ENCODE results near the gene TBCCD1.
"Not testable (repeated sequence)": the region's sequence is repeated elsewhere in the genome, so short reads cannot be mapped to it uniquely, and the experiment has no call there.

Gene TBCCD1

DNA sequence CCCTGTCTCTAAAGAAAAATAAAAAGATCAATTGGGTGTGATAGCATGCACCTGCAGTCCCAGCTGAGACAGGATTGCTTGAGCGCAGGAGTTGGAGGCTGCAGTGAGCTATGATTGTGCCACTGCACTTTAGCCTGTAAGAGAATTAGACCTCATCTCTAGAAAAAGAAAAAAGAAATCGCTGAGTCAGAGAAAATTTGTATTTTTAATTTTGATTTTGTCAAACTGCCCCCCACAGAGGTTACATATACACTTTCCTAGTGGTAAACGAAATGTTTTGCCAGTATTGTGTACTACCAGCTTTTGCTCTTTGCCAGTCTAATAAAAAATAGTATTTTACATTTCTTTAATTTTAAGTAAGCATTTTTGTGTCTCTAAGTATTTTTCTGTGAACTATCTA, 17.6 kb downstream of the TBCCD1 start:
- DNase-seq (ENCODE audit: low spot score), result no peak

- no peak for DNase-seq (ENCODE audit: low spot score)
These were observed 22.9 kb downstream of the TBCCD1 start, which contains the start of gene CRYGS for GRCh38 chr3:186544281-186544680. TSS of gene CRYGS (minus strand) at chr3:186544380. CDS start at chr3:186544326, 54 bp downstream.

DNA sequence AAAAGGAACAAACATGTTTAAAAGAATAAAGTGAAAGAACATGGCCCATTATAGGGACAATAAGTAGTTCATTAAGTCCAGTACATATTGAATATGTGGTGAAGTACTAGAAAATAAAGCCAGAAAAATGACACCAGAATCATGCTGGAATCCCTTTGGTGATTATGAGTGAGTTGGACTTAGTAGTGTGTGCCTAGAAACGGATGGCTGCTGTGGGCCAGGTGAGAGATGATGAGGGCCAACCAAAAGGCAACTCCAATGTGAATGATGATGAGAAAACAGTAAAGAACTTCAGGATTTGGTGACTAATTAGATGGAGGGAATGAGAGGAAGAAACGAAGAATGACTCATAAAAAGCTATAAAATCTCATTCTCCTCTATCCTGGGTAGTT, 26.3 kb downstream of the TBCCD1 start:
- DNase-seq (ENCODE audit: low spot score), result no peak

DNA sequence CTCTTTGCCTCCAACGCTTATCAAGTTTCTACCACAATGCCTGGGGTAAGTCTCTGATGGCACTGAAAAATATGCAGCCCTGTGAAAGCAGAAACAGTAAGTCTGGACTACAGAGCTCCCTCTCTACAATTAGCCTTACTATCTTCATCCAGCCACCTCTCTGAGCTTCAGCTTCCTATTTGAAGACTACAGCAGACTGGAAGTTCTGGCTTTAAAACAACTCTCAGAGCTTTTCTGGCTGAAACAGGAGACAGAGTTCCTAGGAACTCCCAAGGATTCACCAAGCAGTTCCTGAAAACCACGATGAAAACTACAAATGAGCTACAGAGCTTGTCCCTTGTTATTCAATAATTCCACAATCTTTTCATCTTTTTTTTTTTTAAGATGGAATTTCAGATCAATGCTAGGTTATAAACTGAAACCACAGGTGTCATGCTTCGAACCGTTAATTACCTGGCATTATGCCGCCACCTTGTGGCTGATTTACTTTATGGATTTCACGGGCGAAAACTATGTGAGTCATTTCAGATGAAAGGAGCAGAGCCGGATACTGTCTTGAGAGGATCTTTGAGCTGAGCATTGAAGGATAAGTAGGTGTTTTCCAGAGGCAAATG, 26.8 kb downstream of the TBCCD1 start:
- peak; percentile 80 for DNase-seq (ENCODE audit: low spot score)

DNA sequence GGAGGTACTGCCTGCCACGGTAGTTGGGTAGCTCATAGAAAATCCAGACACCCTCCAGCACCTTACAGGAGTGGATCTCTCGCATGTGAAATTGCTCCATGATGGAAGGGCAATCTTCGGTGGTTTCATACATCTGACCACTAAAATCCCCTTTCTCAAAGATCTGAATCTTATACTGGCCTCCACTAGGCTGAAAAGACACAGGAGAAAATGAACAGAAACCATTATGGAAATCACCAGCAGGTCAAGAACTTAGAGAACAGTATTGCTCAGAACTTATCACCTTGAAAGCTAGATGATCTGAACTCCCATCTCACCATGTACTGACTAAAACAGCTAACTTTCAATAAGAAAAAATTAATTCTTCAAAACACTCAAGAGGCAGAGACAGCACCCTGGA, 28.4 kb downstream of the TBCCD1 start:
- no peak for DNase-seq (ENCODE audit: low spot score)

- no peak for DNase-seq (ENCODE audit: low spot score)
These were observed 30.0 kb downstream of the TBCCD1 start for GRCh38 chr3:186536883-186537844.

DNA sequence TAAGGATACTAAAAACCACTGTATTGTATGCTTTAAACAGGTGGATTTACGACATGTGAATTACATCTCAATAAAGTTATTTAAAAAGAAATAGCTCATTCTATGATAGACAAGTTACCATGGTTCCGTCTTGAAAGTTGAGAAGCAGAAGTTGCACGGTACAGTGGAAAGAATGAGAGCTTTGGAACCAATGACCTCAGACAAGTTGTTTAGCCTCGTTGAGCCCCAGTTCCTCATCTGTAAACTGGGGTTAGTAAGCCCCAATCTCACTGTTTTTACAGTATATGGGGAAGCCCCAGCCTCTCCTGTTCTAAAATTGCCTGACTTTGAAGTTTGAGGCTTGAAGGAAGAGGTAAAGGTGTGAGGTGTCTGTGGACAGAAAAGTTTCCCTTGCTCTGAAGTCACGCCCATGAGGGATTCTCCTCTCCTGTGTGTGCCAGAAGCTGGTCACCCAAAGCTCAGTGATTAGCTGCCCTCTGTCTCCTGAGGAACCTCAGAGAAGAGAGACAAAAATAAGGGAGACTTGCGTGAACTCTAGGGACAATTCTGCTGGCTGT, 32.9 kb downstream of the TBCCD1 start:
- no peak for DNase-seq (ENCODE audit: low spot score)

GRCh38 chr3:186532598-186533072, 34.5 kb downstream of the TBCCD1 start:
- DNase-seq (ENCODE audit: low spot score), result no peak

DNA sequence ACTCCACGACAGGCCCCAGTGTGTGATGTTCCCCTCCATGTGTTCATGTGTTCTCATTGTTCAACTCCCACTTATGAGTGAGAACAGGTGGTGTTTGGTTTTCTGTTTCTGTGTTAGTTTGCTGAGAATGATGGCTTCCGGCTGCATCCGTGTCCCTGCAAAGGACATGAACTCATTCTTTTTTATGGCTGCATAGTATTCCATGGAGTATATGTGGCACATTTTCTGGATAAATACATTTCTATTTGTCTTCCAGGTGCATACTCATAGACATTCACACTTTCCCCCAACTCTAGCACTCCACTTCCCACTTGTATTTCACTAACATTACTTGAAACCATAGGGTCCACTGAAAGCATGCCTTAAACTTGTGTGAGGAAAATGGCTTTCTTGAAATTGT, 35.4 kb downstream of the TBCCD1 start:
- not testable (repeated sequence) for DNase-seq (ENCODE audit: low spot score)

DNA sequence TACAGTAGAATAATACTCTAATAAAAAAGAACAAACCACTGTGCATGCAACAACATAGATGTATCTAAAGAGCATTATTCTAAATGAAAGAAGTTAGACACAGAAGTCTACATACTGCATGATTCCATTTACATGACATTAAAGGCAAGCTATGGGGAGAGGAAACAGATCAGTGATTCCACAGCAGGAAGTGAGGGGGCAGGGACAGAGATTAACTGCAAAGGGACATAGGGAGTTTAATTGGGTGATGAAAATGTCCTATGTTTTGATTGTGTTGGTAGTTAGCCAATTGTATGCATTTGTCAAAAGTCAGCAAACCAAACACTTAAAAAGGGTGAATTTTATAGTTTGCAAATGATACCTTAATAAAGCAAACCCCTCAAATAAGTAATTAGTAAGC, 36.7 kb downstream of the TBCCD1 start:
- DNase-seq (ENCODE audit: low spot score), result no peak

GRCh38 chr3:186529201-186529999, 37.7 kb downstream of the TBCCD1 start:
- DNase-seq (ENCODE audit: low spot score), result no peak

DNA sequence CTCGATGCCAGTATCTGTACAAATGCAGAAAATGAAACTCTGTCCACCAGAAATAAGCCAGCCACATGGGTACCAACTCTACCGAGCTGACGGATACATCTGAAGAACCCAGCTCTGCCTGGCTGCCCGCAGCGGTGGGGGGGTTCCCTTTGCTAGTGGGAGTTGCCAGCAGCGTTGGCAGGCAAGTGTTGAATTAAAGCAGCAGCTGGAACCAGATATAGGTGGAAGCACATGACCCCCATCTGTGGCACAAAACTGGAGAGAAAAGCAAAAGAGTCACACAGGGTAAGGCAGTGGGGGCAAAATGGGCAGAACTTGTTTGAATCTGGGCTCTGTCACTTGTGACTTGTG, 40.9 kb downstream of the TBCCD1 start:
- no peak for DNase-seq (ENCODE audit: low spot score)

DNA sequence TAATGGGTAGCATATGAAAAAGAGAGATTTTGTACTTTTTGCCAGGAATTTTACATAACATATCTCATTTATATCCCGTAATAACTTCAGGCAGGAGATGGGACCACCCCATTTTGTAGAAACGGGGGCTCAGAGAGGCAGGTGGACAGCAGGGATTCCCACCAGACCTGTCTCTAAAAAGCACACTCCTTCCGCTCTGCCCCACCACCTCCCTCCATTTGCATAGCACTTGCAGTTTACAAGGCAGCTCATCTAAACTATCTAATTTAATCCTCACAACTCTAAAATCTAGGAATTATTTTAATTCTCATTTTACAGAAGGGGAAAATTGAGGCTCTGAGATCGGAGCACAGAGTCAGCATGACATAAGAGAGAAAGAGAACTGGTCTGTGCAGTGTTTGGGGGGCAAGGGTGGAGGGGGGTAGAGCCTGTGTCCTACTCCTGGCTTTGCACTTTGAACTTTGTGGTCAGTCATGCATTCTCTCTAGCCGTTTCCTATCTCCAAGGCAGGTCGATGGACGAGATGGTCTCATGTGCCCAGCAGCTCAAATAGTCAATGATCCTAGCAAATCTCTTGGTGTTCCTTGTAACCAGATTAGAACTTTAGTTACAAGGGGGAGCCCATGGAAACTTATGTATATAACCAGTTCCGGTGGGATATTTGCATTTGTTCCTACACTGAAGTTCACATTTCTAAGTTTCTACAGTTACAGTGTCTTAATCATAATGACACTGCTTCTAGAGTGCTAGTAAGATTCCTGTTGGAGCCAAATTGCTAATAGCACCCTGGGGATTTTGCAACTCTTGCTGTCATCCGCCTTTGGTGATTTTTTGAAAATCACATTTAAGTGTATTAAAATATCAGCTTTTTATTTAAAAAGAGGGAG, 41.5 kb downstream of the TBCCD1 start:
- no peak for DNase-seq (ENCODE audit: low spot score)

- DNase-seq (ENCODE audit: low spot score), result no peak
These were observed 42.5 kb downstream of the TBCCD1 start for GRCh38 chr3:186524616-186525015.

- DNase-seq (ENCODE audit: low spot score), result no peak
These were observed 43.7 kb downstream of the TBCCD1 start for GRCh38 chr3:186523434-186523833.

GRCh38 chr3:186523022-186523421, 44.1 kb downstream of the TBCCD1 start:
- no peak for DNase-seq (ENCODE audit: low spot score)

DNA sequence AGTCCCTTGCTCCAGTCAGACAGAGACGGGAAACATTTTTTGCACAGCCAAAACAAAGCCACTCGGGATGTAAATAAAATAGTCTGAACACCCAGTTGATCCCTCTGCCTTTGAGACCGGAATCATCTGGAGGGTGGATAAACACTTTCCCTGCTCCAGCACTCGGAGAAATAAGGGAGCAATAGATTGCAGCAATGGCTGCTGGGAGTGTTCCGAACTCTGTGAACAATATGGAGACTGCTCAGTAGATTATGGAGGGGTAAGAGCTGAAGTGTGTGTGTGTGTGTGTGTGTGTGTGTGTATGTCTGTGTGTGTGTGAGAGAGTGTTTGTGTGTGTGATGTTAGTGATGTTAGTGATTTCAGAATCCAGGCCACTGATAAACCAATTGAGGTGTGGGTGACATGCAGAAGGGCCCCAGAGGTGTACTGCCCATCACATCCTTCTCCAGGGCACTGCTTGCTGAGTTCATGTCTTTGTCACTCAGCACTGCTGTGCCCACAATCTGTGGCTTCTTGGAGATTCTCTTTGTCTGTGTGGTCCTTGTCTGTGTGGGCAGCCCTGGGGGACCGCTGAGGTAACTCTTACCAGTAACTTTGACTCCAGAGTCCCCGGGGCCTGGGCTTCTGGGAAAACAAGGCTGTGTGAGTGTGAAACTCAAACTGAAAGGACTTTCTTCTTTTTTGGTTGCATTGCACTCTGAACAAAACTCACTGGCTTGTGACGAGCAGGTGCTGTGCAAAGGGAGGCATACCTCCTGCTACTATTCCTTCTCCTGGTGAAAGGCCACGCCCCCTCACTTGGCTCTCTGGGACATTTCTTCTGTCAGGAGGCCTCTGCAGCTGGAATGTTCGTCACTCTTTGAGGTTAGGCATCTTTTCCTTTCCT, 45.9 kb downstream of the TBCCD1 start:
- no peak for DNase-seq (ENCODE audit: low spot score)

DNA sequence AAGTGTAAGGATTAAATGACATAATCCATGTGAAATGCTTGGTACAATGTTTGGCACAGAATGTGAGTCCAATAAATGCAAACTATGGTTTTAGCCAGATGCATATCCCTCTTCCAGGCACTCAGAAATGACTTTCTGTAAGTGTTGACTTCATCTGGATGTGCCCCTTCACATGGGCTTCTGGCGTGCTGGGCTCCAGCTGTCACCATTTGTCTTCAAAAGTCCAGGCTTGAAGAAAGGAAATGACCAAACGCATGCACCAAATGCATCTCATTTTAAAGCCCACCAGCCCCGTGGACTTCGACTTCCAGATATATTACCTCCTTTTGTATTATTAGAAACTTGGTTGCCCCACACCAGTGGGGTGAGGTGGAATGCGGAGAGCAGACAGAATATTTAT, 46.7 kb downstream of the TBCCD1 start:
- DNase-seq (ENCODE audit: low spot score), result no peak

DNA sequence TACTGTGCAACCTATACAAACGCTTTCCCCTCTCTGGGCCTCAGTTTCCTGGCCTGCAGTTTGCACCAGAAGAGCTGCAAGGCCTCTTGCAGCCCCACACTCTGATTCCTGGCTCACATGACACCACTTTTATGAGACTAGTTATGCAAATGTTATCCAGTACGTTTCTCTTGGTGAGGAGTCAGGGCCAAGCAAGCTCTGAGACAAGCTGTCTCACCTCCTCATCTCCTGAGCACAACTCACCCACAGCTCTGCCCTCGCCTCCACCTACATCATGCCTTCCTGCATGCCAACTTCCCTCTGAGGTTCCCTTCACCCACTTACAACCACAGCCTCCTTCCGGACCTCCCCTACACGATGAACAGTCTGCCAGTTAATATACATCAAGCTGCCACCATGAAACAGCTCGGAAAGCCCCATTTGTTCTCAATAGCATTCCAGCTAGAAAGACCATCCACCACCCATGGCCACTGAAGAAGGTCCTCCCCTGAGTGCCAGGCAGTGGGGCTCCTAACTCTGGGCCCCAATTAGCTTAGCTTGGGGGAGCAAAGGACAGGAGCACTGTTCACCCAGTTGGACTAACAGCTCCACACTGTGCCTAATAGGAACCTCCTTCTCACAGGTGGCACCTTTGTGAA, 48.0 kb downstream of the TBCCD1 start:
- DNase-seq (ENCODE audit: low spot score), result no peak

DNA sequence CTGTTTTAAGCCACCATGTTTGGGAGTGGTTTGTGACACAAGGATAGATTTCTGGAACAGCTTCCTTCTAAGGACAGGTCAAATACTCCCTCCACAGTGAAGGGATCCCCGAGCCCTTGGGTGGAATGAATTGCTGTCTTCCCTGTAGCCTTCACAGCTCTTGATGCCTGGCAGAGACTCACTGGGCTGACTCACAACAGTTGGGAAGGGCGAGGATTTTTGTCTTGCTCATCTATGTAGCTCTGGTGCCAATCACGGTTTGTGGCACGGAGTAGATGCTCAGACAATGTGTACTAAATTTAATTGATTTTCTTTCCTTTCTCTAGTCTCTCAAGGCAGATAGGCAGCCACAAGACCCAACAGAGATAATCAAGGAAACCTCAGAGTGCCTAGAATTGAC, 49.9 kb downstream of the TBCCD1 start:
- no peak for DNase-seq (ENCODE audit: low spot score)
